Upper lobe of right lung (tissue), 1 donor: ENCODE results near the gene APOO. TPM values are rescaled to one million over a fixed set of nuclear protein-coding genes. Genes with fewer than 3 reads are reported as not detected.
"Not testable (repeated sequence)": the region's sequence is repeated elsewhere in the genome, so short reads cannot be mapped to it uniquely, and the experiment has no call there.

Source experiments
- ATAC-seq: fragments of 200-7000 bp; cut with Tn5 transposase; one replicate; pipeline ENCODE4 v1.9.1; 2020; ENCODE audit warnings: mild to moderate bottlenecking, moderate library complexity
- DNase-seq: peaks from one replicate; pipeline ENCODE4 v3.0.0-alpha.2; 2020
- H3K27ac ChIP-seq: fragments of 200-600 bp; one replicate; pipeline ENCODE4 v1.8.0; 2022
- H3K27me3 ChIP-seq: fragments of 200-600 bp; one replicate; pipeline ENCODE4 v1.8.0; 2022; ENCODE audit warnings: mild to moderate bottlenecking
- H3K36me3 ChIP-seq: fragments of 200-600 bp; one replicate; pipeline ENCODE4 v1.8.0; 2022
- H3K4me1 ChIP-seq: fragments of 200-600 bp; one replicate; pipeline ENCODE4 v1.8.0; 2022
- H3K4me3 ChIP-seq: fragments of 200-600 bp; one replicate; pipeline ENCODE4 v1.8.0; 2022; ENCODE audit warnings: mild to moderate bottlenecking
- H3K9me3 ChIP-seq: fragments of 200-600 bp; one replicate; pipeline ENCODE4 v1.8.0; 2022
- CTCF ChIP-seq: fragments of 200-600 bp; IDR thresholded peaks from one replicate; pipeline ENCODE4 v1.8.0; 2022; ENCODE audit warnings: antibody characterized with exemption
- intact Hi-C: fragments of 100-400 bp; cut with DNase I; formaldehyde crosslinking; loops from one replicate; pipeline ENCODE4 v1.11.0; 2022
- total RNA-seq: library from RNA; stranded (reverse); fragmentation: NEBNext Ultra II Directional; extraction: Animal tissue kit (Norgen Biotek cat#: 25700); gene quantifications from one replicate; pipeline ENCODE4 v1.2.1, GENCODE V29; 2021
- donor health status: DM: no; HTN: yes; CAD: no; lungs with severe emphysema.

The APOO gene
- total RNA-seq, 1 donor from 2014 or later, result 12.0 TPM

GRCh38 chrX:23896981-23897380 is 10.8 kb downstream of the APOO start:
- intact Hi-C loops, result no loop called here
- Histone ChIP-seq H3K27me3 (no peaks in the 10 kb centered on the region), H3K36me3 (no peaks in the 10 kb centered on the region), H3K4me1 (peaks cover 8% of the 10 kb centered on the region), H3K27ac (no peak overlapping the region), H3K9me3 (no peaks in the 10 kb centered on the region), H3K4me3 (no peak overlapping the region)
- ATAC-seq (no peak), DNase-seq (no peak)
- no peak for TF ChIP-seq CTCF

DNA sequence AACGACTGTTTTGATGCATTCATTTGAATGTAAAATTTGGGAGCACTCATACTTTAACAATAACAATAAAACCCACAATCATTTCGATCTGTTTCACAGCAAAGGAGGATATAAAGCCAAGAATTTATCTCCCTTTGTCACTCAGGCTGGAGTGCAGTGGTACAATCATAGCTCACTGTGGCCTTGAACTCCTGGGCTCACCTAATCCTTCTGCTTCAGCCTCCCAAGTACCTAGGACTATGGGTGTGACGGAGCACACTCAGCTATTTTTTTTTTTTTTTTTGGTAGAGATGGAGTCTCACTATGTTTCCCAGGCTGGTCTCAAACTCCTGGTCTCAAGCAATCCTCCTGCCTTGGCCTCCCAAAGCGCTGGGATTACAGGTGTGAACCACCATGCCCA is 11.2 kb downstream of the APOO start:
- intact Hi-C loops, DNase-seq, H3K27ac ChIP-seq, H3K27me3 ChIP-seq, H3K36me3 ChIP-seq, ATAC-seq, H3K9me3 ChIP-seq, H3K4me3 ChIP-seq, H3K4me1 ChIP-seq: not testable (repeated sequence)

DNA sequence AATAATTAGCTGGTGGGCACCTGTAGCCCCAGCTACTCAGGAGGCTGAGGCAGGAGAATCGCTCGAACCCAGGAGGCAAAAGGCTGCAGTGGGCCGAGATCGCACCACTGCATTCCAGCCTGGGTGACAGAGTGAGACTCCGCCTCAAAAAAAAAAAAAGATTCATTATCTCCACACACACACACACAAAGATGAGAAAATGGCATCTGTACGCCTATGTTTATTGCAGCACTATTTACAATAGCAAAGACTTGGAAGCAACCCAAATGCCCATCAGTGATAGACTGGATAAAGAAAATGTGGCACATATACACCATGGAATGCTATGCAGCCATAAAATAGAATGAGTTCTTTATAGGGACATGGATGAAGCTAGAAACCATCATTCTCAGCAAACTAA is 12.7 kb downstream of the APOO start:
- H3K36me3 ChIP-seq, H3K4me1 ChIP-seq, DNase-seq, H3K27me3 ChIP-seq, H3K9me3 ChIP-seq, H3K27ac ChIP-seq, ATAC-seq, H3K4me3 ChIP-seq, intact Hi-C loops: not testable (repeated sequence)

- no peaks in the 10 kb centered on the region for H3K9me3 ChIP-seq
- H3K4me3 ChIP-seq, result no peak overlapping the region
- no peak for TF ChIP-seq CTCF
- no peaks in the 10 kb centered on the region for H3K27me3 ChIP-seq
- ATAC-seq (no peak), DNase-seq (no peak)
- no peak overlapping the region for H3K27ac ChIP-seq
- no peaks in the 10 kb centered on the region for H3K4me1 ChIP-seq
- intact Hi-C loops, result no loop called here
- no peaks in the 10 kb centered on the region for H3K36me3 ChIP-seq
Measured at GRCh38 chrX:23890933-23891332, 16.8 kb downstream of the APOO start.

DNA sequence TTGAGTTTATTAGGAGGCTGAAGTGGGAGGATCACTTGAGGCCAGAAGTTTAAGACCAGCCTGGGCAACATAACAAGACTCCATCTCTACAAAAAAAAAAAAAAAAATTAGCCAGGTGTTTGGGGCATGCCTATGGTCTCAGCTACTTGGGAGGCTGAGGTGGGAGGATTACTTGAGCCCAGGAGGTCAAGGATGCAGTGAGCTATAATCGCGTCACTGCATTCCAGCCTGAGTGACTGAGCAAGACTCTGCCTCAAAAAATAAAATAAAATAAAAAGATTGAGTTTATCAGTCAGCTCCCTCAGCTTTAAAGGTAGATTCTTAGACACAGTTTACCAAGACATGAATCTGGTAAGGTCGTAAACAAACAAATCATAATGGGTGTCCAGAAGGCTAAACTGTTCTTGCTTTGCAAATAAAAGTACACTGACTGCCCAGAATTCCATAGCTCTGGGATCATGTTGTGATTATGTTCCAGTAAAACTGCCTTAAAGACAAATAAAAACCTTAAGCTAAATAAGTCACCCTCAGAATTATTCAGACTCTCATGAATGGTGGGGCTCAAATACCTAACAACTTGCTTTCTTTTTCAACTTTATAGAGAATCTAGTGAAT is 18.7 kb downstream of the APOO start:
- ATAC-seq (no peak), DNase-seq (no peak)
- TF ChIP-seq CTCF, result no peak
- Histone ChIP-seq H3K27ac (no peak overlapping the region), H3K36me3 (no peaks in the 10 kb centered on the region), H3K27me3 (no peaks in the 10 kb centered on the region), H3K4me3 (no peak overlapping the region), H3K4me1 (no peaks in the 10 kb centered on the region), H3K9me3 (no peaks in the 10 kb centered on the region)
- intact Hi-C loops, result no loop called here

- Histone ChIP-seq H3K9me3 (no peaks in the 10 kb centered on the region), H3K4me3 (no peak overlapping the region), H3K4me1 (no peaks in the 10 kb centered on the region), H3K27me3 (no peaks in the 10 kb centered on the region), H3K36me3 (no peaks in the 10 kb centered on the region), H3K27ac (no peak overlapping the region)
- no peak for TF ChIP-seq CTCF
- no peak for ATAC-seq
- intact Hi-C loops, result no loop called here
- DNase-seq, result no peak
Measured at GRCh38 chrX:23887918-23888317, 19.8 kb downstream of the APOO start.

DNA sequence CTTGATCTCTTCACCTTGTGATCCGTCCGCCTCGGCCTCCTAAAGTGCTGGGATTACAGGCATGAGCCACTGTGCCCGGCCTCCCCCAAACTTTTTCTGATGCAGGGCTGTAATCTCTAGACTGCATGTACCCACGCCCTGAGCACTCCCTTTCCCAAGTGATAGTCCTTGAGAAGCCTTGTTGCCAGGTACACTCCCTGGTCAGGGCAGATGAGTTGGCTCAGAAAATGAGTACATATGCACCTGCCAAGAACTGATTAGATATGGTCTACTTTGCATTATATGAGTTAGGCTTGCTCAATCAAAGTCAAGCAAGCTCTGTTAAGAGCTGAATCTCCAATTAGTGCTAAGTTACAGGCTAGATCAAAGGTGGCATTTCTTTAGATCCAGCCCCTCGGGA is 20.3 kb downstream of the APOO start:
- Histone ChIP-seq H3K27me3 (no peaks in the 10 kb centered on the region), H3K4me1 (no peaks in the 10 kb centered on the region), H3K4me3 (no peak overlapping the region), H3K36me3 (no peaks in the 10 kb centered on the region), H3K9me3 (no peaks in the 10 kb centered on the region), H3K27ac (no peak overlapping the region)
- no peak for ATAC-seq
- no peak for DNase-seq
- TF ChIP-seq CTCF, result no peak
- intact Hi-C loops, result no loop called here
